Stimulated activated CD4-positive, alpha-beta T cell treated with anti-CD3 and anti-CD28 coated beads, Interleukin-1b, Interleukin-23, amount 100 ng/mL, for 1 hour (primary cell): ENCODE measurements around the gene UPK3A.

ENCODE experiments used
- DNase-seq, 2 donors: peaks; one replicate each; pipeline ENCODE4 v3.0.0-alpha.2; 2020; ENCODE audit warnings: low read depth in 2 of 2

Gene UPK3A

GRCh38 chr22:45284705-45285262 is at the start of gene UPK3A:
Gene UPK3A, plus strand, starts transcription at chr22:45284949. Its CDS starts 65 bp downstream, at chr22:45285014.
- peak in 1 of 2 donors; percentile 39 for DNase-seq

GRCh38 chr22:45235101-45235777 is 49.5 kb upstream of the UPK3A start:
- no peak for DNase-seq

GRCh38 chr22:45235851-45236342 is 48.9 kb upstream of the UPK3A start:
- no peak for DNase-seq

GRCh38 chr22:45237065-45237990 is 47.4 kb upstream of the UPK3A start:
- no peak for DNase-seq

GRCh38 chr22:45238076-45238956 is 46.4 kb upstream of the UPK3A start:
- DNase-seq, result no peak

- no peak for DNase-seq
Measured at GRCh38 chr22:45238957-45239680, 45.6 kb upstream of the UPK3A start.

- no peak for DNase-seq
Measured at GRCh38 chr22:45239681-45240051, 45.1 kb upstream of the UPK3A start.

- peak in 1 of 2 donors; percentile 7 for DNase-seq
Measured at GRCh38 chr22:45240104-45240809, 44.5 kb upstream of the UPK3A start.

- DNase-seq, result peak; percentile 63 to 65
Measured at GRCh38 chr22:45240810-45241631, 43.7 kb upstream of the UPK3A start, which contains the start of gene KIAA0930. Gene KIAA0930, minus strand, starts transcription at chr22:45240894. Its CDS starts 191 bp downstream, at chr22:45240703.

- no peak for DNase-seq
Measured at GRCh38 chr22:45242778-45243191, 42.0 kb upstream of the UPK3A start.

GRCh38 chr22:45244916-45245315 is 39.8 kb upstream of the UPK3A start:
- no peak for DNase-seq

GRCh38 chr22:45246060-45246985 is 38.4 kb upstream of the UPK3A start:
- DNase-seq, result no peak

- DNase-seq, result no peak
Measured at GRCh38 chr22:45248832-45249561, 35.8 kb upstream of the UPK3A start.

- no peak for DNase-seq
Measured at GRCh38 chr22:45251825-45252224, 32.9 kb upstream of the UPK3A start.

- DNase-seq, result no peak
Measured at GRCh38 chr22:45253039-45253641, 31.6 kb upstream of the UPK3A start.

GRCh38 chr22:45254388-45254787 is 30.4 kb upstream of the UPK3A start:
- no peak for DNase-seq

GRCh38 chr22:45254789-45255278 is 29.9 kb upstream of the UPK3A start:
- no peak for DNase-seq
